GM19023 (cell line): ENCODE data around the gene BRD1.
"Not testable (repeated sequence)": the region's sequence is repeated elsewhere in the genome, so short reads cannot be mapped to it uniquely, and the experiment has no call there.

Source experiments
- ATAC-seq: cut with Tn5 transposase; IDR thresholded peaks from one replicate; pipeline ENCODE4 v1.9.1; 2021; ENCODE audit warnings: mild to moderate bottlenecking, moderate library complexity; ENCODE audit not compliant: unreplicated experiment

BRD1 gene

DNA sequence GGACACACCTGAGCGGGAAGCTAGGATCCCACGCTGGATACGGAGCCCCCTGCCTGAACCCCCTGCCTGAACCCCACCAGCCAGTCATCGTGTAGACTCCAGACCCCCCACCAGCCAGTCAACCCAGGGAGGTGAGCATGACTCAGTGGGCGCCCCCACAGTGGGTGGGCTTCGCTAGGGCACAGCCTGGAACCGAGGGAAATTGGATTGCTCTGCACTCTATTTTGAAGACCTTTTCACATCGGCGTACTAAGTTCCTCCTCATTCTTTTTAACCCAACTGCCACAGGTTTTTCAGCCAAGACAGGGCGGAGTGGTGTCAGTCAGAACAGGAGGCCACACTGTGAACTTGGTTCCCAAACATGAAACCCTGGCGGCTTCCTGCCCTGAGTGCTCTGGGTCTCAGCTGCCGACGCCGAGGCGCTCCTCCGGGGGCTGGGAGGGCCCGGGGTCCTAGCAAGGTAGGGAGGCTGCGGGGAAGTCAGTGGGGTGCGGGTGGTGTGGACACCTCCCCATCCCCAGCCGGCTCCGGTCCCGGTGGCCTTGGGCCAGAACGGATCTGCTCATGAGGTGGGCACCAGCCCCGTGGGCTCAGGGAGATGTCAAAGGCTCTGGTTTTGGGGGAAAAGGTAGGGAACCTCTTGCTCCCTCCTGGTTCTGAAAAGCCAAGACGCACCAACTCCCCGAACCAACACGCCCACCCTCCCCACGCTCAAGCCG lies 57.0 kb downstream of the BRD1 start:
- no peak for ATAC-seq

GRCh38 chr22:49769691-49770546 lies 57.8 kb downstream of the BRD1 start:
- no peak for ATAC-seq

- no peak for ATAC-seq
Observed at GRCh38 chr22:49768951-49769690, 58.6 kb downstream of the BRD1 start.

DNA sequence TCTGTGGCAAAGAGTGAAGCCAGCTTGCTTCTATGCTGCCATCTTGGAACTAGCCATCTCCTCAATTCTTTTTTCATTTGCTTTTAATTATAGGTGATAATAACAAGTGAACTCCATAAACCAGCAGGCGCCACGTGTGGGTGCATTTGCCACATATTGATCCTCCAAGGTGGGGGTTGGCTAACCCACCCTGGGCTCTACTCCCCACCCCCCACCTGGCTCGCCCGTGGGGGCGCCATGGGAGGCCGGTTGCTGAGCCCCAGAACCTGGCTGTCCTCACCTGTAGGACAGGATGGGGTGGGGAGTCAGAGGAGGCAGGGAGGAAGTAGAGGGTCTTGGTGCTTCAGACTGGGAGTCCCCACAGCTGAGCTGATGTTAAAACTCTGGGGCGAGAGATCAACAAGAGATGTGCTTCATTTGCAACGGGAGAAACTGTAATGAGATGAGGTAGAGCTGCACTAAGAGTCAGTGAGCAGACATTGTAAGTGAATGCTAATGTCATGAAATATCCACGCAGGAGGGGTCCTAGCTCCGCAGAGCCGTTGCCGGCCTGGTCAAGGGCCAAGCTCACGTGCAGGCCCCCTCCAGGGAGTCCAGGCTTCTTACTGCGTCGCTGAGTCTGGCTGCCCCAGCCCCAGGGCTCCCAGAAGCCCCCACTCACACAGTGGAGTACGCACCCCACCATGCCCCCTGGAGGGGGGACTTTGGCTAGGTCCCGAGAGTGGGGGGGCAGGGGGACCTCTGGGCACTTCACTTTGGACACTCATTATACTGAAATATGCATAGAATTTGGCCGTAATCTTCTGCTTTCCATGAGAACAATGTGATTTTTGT lies 59.4 kb downstream of the BRD1 start:
- no peak for ATAC-seq

DNA sequence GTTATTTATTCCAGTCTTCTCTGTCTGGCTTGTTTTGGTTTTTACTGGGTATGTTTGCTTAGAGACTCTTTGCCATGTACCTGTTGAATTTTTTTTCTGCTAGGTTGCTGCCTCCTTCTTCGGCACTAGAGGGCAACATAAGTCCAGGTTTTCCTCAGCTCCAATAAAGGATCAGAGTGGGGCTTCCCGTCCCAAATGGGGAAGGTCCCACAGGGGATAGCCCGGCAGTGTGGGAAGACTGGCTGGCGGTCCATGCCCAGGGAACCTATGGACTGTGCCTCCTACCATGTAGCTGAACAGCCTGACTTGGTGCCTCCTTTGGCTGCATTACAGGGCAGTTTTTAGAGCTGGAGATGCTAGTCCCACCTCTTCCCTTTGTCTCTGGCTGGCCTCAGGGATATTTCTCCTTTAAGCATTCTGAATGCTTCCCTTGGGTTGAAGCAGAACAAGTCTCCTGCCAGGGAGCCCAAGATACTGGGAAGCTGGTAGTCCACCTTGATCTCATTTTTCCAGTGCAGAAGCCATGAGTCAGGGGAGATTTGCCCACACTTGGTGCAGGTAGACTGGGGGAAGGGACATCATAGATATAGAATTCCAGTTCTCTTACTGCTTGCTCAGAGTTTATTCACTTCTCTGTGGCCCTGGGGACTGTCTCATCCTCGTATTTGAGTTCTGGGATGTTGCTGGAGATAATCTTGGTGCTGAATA lies 60.2 kb downstream of the BRD1 start:
- no peak for ATAC-seq

- no peak for ATAC-seq
Observed at GRCh38 chr22:49765951-49766350, 61.7 kb downstream of the BRD1 start.

DNA sequence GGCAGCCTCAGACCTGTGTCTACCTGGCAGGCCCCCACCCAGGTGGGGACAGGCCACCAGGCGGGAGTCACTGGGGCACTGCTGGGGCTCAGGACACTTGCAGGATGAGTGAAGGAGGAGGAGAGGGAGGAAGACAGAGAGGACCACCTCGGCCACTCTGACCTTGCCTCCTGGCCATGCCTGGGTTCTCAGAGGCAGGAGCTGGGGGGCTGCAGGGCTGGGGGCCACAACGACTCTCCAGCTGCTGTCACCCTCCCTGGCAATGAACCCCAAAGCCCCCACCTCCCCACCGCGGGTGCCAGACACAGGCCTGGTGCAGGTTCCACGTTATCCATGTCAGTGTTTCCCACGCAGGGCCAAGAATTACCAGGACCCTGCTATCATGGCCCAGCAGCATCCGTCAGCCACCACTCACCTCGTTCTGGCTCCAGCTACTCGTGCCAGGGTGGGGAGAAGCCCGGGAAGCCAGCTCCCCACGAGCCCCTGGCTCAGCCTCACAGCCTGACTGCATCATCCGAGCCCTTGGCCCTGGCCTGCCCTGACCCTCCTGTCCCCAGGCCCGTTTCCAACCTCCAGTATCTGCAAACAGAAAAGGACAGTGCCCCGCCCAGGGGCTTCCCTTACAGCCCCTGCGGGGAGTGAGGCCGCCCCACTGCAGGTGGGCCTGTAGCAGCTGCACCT lies 62.4 kb downstream of the BRD1 start:
- ATAC-seq = no peak

DNA sequence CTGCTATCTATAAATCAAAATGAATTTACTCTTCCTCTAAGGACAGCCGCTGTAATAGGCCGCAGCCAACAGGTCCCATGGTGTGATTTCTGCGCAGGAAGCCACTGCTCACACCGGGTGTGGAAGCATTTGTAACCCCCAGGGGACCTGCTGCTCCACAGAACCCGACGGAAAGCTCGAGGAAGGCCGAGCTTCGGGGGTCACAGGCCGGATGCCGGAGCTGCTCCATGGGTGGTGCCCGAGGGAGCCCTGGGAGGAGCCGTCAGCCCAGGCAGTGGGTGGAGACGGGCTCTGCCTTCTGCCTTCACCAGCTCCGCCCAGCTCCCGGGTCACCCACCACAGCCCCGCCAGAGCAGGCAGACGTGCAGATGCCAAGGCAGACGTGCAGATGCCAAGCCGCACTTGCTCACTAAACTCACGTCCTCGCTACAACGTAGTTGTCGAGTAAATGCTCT lies 63.5 kb downstream of the BRD1 start:
- ATAC-seq = no peak

DNA sequence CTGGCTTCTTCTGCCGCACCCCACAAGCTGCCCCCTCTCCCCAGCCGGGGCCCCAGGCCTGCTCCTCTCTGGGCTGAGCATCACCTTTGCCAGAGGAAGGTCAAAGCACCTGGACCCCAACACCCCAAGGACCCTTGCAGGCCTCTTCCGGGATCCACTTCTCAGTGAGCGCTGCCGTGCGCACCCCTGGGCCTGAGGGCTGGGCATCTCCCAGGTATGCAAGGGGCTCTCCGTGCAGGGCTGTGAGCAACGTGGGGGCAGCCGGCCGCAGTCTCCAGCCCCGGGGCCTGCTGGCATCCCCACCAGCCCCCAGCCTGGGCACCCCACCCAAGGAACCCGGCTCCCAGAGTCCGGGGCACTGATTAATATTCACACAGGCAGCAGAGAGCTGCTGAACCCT lies 64.0 kb downstream of the BRD1 start:
- no peak for ATAC-seq

DNA sequence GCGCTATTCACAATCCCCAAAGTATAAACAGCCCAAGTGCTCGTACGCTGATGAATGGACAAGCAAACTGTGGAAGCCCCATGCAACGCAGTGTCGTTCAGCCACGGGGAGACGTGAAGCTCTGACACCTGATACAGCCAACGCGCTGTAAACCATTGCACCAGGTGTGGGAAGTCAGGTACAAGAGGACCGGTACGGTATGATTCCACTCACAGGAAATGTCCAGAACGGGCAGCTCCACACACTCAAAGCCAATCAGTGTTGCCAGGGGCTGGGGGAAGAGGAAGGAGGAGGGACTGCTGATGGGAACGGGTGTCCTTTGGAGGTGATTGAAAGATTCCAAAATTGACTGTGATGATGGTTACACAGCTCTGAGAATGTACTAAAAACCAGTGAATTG lies 64.5 kb downstream of the BRD1 start:
- no peak for ATAC-seq

DNA sequence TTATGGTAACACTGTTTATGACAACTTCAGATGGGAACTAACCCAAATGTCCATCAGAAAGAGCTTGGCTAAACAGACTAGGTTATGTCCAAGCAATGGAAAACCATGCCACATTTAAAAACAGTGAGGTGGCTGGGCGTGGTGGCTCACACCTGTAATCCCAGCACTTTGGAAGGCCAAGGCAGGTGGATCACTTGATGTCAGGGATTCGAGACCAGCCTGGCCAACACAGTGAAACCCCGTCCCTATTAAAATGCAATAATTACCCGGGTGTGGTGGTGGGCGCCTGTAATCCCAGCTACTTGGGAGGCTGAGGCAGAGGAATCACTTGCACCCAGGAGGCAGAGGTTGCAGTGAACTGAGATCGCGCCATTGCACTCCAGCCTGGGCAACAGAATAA lies 65.1 kb downstream of the BRD1 start:
- not testable (repeated sequence) for ATAC-seq

DNA sequence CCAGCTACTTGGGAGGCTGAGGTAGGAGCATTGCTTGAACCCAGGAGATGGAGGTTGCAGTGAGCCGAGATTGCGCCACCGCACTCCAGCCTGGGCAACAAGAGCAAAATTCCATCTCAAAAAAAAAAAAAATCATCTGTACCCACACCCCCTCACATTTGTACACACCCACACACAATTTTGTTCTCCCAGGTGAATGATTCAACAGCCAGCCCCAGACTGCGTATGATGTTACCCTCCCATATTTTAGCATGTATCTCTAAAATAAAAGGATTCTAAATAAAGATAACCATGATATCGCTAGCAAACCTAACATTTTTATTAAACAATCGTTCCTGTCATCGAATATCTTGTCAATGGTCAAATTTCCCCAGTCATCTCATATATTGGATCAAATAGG lies 65.8 kb downstream of the BRD1 start:
- ATAC-seq = no peak

- peak; percentile 59 for ATAC-seq
Observed at GRCh38 chr22:49760630-49761571, 66.8 kb downstream of the BRD1 start.

GRCh38 chr22:49760280-49760629 lies 67.4 kb downstream of the BRD1 start:
- ATAC-seq = no peak

DNA sequence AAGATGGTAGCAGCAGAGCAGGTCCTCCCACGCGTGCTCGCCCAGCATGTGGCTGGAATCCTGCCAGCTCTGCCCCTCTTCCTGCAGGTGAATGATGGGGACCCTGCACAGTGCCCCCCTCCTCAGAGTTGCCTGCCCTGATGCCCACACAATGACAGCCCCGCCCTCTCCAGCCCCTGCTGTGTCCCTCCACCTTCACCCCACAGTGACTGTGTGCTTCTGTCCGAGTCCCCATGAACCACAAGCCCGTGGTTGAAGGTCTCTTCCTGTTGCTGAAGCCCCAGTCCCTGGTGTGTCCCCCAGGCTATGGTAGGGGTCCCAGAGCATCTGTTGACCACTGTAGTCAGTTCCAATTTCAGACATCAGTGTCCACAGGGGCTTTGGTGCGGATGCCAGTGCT lies 71.0 kb downstream of the BRD1 start:
- no peak for ATAC-seq

GRCh38 chr22:49756201-49756600 lies 71.5 kb downstream of the BRD1 start:
- ATAC-seq = no peak

DNA sequence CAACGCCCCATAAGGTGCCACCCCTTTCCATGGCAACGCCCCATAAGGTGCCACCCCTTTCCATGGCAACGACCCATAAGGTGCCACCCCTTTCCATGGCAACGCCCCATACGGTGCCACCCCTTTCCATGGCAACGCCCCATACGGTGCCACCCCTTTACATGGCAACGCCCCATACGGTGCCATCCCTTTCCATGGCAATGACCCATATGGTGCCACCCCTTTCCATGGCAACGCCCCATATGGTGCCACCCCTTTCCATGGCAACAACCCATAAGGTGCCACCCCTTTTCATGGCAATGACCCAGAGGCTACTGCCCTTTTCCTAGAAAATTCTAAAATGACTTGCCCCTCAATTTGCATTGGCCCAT lies 72.1 kb downstream of the BRD1 start:
- ATAC-seq = no peak
